Activated CD4-positive, alpha-beta T cell treated with anti-CD3 and anti-CD28 coated beads, Interleukin-2, amount 50 U/mL, for 16 hours (primary cell): ENCODE data around the gene ASAP2.

Experiments used
- DNase-seq: peaks from one replicate; pipeline ENCODE4 v3.0.0-alpha.2; 2020

The ASAP2 gene

DNA sequence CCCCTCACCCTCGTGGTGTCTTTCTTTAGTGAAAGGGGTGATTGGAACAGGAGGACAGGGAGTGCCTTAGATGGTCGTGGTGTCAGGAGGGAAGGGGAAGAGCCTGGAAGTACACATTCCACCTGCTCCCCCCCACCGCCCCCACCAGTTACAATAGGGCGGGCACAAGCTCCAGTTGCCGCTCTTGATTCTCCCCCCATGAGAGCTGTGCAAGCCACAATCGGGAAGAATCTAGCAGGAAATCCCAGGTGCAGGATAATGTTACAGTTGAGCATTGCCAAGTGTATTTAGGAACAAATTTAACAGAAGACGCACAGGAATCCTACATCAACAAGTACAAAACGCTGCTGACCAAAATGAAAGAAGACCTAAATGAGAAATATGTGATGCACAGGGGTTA is 73.6 kb downstream of the ASAP2 start:
- DNase-seq = no peak

DNA sequence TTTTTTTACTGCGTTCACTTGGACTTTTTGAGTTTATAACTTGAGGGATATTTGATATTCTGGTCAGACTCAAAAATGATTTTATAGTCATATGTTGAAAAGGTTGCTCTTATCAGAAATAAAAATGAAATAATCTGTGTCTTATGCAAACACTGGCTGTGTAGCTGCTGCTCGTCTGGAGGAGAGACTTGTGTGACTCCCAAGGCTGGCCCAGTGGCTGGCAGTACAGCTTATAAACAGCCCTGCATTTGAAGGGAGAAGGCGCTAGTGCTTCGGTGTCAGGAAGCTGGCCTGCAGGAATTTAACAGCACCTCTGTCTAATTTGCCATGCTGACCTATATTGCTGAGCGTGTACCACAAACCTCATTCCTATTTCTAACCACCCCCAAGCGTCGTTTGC is 74.5 kb downstream of the ASAP2 start:
- no peak for DNase-seq

DNA sequence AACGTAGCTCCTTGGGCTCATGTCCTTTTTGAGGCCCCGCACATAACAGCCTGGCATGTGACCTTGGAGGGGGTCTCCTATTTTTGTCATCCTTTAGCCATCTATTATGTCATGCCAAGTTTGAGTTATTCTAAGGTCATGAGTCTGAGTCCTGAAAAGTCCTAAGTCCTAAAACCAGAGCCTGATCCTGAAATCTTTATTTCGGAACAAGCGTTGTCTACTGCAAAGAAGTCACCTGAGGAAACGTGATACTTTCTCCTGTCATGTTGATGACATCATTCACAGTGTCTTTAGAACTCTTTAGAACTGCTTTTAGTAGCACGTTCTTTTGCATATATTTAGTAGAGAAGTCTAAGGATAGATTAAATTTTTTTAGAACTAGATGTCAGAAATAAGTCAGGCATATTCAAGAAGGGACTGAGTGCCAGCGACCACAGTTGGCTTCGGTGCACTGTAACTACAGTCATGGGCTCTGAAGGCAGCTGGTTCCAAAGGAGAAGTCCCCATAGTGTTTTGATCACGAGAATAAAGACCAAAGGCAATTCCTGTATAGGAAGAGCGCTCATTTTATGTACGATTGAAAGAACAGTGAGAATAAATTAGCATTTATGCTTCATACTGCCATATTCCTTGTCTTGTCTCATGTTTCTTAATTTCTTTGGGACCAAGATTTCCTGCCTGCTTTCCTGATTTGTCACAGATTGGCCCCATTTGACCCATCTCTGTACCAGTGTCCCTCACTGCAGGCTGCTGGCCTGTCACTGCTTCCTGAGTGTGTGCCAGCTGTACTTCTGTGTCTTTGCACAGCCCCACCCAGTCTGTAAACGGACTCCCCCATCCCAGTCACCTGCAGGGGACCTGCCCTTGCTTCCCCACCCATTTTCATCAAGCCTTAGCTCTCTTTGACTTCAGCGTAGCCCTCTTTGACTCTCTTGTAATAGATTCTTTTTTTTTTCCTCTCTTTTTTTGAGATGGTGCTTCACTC is 75.8 kb downstream of the ASAP2 start:
- DNase-seq = no peak

DNA sequence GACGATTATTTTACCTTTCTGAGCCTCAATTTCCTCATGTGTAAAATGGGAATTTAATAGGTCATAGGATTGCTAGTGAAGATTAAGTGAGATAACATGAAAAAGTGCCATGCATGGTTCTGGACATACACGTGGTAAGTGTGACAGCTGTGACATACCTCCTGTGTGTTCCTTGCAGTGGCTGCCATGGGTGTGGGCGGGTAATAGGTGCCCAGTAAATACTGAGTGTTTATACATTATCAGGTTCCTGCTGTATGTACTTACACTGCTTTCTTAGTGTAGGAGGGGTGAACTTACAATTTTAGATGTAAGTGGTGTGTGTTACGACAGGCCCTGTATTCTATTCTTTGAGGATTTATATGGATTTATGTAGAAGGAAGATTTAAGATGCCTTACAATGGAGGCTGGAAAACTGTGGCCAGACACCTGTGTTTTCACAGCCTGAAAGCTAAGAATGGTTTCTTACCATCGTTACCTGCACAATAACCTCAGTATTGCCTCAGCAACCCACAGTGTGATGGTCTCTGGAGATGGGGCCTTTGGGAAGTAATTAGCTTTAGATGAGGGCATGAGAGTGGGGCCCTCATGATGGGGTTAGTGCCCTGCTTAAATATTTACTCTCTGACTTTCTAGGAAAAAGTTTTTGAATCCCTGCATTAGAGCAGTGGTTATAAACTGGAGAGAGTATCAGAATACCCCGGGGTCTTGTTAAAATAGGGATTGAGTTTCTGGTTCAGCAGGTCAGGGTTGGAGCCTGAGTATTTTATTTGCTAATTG is 78.1 kb downstream of the ASAP2 start:
- no peak for DNase-seq

DNA sequence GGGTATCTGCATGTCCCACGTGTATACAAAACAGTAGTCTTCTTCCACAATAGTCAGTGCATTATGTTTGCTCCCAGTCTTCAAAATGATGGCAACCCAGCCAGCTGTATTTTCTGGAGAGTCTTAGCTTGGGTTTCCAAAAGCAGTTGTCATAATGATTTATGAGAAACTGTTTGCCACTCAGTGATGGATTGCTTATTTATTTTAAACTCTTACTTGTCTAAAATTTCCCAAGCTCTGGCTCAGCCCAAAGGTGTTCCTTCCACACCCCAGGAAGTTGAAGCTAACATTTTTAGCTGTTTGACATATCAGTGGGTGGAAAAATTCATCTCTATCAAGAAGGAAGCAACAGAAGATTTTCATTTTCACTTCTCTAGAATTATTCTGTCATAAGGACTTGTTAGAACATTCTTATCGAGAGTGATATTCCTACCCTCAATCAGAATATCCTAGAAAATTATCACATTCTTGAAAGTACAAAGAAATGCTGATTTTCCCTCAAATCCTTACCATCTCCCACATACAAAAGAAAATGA is 78.8 kb downstream of the ASAP2 start:
- no peak for DNase-seq

DNA sequence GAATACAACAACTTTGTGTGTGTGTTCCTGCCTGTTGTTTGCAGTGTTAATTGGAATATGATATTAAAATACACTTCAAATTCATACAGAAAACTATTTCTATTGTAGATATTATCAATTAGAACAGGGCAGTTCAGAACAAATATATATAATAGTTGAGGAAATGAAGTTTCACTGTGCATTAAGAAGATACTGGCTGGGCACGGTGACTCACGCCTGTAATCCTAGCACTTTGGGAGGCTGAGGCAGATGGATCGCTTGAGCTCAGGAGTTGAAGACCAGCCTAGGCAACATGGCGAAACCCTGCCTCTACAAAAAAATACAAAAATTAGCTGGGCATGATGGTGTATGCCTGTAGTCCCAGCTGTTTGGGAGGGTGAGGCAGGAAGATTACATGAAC is 79.3 kb downstream of the ASAP2 start:
- no peak for DNase-seq

DNA sequence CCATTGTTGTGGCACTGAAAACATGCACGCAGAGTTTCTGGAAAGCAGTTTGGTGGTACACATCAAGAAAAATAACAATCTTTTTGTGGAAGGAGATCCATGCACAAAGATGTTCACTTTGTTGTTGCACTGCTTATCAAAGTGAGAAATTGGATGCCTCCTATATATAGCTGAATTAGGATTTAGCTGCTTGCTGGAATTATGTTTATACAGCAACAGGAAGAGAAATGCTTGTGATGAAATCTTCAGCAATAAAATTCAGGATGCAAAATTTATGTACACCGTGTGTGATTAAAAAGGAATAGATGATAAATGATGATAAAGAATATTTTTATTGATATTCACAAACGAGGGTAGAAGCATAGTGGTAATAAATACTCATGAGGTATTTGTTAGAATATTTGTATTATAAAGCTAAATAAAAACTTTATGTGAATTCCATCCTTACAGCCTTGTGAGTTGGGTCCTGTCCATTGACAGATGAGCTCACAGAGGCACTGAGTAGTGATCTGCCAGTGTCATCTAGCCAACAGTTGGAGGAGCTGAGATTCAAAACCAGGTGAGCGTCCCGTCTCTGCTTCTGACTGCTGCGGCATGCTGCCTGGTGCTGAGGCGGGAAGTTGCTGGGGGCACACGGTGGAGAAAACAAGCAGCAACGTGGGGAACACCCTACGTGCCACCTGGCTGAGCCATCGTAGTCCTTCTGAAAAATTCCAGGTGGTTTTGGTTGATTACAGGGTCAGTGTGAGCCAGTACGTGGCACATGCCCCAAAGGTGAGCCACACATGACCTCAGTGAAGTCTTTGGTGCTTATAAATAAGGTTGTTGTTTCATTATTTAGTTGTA is 80.2 kb downstream of the ASAP2 start:
- no peak for DNase-seq

DNA sequence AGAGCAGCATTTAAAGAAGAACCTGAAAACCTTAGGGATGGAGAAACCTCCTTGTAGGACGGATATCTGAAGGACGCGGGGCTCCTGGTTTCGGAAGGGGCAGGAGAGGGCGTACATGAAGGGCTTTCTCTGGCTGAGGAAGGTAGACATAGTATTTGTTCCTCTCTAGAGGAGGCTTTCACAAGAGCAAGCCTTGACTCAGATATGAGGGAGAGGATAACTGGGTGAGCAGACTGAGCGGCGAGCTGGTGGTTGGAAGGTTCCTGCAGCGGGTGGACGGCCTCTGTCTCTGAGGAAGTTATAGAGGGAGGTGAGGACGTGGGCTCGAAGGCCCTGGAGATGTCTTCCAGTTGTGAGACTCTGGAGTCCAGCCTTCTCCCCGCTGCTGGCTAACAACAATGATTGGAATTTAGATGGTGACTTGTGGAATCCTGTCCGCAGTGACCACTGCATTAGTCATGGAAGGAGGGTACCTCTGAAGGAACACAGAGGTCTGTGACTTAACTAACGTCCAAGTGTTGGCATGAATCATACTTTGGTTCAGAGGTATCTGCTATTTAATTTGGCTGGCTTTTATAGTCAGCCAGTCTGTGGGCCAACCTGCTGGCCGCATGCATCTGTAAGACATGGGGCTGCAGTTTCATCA is 80.9 kb downstream of the ASAP2 start:
- DNase-seq = no peak

DNA sequence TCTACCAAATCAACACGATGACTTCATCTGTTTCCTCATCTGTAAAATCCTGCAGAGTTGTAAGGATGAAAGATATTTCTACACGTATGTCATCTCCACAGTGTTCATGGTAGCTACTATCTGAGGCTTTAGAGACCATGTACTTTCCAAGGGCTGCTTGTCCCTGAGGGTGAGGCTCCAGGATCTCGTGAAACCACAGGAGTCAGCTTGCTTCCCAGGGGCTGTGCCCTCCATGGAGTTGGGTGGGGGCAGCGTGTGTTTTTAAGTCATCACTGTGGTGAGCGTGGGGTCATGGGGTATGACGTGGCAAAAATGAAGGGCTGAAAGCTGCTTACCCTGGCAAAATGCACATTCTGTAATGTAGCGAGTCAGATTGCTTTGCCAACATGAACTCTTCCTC is 81.6 kb downstream of the ASAP2 start:
- no peak for DNase-seq

DNA sequence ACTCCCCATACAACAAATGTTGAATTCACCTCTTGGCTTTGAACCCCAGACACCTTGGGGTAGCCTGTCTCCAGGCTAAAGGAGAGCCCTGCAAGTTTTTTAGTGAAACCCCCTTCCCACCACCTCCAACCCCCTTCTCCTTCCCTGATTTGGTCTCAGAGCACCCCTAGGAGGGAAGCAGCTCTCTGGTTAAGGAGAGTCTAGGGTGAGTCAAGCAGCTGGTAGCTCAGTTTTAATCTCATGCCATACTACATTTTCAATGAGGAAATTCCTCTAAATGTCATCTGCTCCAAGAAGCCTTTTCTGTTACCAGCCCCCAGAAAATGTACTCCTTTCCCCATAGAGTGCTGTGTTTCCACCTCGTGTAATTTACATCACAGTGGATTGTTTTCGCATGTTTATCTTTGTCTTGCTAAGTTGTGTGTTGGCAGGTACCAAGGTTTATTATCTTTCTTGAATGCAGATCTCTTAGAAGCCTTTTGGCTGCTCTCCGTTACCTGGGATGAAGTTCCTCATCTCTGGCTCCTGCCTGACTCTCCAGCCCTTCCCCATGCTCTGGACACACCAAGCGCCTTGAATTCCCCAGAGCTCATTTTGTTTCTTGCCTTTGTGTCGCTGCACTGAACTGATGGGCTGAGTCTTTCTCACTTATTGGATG is 82.2 kb downstream of the ASAP2 start:
- DNase-seq = no peak

DNA sequence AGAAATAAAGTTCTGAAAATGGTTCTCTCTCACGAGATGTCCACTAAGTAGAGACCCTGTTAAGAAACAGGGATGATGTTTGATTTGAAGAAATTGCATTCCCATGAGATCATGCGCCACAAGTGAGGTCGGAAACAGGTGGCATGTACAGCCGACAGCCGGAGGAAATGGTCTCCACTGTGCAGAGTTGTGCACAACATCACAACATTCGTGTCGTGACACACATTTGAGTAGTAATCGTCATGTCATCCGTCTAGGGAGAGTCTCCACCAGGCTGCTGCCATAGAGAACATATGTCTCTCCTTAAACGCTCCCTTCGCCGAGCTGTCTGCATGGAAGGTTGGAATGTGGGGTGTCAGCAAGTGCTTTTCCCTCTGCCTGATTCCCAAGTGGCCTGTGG is 84.7 kb downstream of the ASAP2 start:
- DNase-seq = no peak

DNA sequence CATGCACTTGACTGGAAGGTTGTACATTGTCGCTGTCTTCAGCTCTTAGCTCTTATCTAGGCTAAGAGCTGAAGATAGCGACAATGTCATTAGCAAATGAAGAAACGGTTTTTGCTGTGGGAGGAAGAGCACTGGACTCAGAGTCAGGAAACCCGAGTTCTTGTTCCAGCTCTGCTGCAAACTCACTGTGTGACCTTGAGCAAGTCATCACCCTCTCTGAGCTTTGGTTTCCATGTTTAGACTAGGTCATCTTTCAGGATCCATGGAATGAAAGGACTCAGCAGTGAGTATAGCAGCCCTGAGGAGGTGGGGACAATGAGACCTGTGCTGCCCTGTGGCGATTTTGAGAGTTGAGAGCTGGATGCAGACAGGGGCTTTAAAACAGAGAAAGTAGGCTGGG is 85.3 kb downstream of the ASAP2 start:
- no peak for DNase-seq

DNA sequence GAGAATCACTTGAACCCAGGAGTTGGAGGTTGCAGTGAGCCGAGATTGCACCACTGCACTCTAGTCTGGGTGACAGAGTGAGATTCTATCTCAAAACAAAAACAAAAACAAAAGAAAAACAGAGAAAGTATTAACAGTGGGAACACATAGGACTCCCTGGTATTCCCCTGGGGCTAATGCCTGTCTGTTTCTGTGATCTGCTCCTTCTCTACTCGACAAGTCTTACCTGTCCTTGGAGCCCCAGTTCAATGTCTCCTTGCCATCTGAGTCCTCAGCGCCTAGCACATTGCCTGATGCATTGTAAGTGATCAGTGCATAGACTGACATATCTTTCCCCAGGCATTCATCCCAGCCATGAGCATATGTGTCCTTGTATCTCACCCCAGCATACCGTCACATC is 85.8 kb downstream of the ASAP2 start:
- DNase-seq = no peak

DNA sequence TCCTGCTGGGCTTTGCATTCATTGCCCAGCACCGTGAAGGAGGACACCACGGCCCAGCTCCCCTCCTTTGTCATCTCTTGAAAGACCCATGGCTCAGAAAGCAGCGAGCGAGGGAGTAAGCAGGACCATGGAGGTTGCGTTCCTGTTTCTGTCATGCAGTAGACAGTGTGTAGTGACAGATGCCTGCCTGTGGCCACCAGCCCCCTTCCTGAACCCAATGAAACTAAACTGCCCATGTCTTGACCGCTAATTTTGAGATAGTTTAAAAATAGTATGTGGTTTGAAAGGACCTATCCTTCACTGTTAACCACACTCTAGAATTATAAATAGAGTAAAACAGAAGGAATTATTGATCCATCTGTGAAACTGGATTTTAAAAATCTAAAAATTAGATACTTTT is 88.2 kb downstream of the ASAP2 start:
- DNase-seq = no peak

DNA sequence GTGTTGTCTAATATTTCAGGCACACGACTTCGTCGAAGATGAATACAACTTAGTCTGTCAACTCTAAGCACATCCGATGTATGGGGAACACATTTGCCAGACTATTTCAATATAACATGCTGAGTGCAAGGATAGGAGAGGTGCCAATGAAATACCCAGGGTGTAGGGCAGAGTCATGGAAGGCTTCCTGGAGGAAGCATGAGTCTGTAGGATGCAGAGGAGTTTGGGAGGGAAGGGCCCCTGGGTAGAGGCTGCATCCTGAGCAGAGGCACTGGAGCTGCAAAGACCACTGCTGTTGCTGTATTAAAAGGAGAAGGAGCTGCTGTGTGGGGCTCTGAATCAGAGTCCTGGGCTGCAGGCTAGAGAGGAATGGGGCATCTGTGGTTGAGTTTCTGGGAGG is 89.9 kb downstream of the ASAP2 start:
- DNase-seq = no peak

DNA sequence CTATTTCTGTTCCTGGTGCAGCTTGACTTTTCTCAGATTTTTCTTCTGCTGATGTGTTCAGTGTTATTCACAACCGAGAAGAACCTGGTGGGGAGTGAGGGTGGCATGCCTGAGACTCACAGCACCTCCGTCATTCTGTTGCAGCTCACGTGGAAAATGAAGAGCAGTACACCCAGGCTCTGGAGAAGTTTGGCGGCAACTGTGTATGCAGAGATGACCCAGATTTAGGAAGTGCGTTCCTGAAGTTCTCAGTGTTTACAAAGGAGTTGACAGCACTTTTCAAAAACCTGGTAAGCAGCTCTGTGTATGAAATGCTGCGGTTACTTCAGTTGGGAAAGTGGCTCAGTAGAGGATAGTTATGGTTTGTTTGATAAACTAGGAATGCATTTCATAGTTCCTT is 90.5 kb downstream of the ASAP2 start:
- DNase-seq = no peak

DNA sequence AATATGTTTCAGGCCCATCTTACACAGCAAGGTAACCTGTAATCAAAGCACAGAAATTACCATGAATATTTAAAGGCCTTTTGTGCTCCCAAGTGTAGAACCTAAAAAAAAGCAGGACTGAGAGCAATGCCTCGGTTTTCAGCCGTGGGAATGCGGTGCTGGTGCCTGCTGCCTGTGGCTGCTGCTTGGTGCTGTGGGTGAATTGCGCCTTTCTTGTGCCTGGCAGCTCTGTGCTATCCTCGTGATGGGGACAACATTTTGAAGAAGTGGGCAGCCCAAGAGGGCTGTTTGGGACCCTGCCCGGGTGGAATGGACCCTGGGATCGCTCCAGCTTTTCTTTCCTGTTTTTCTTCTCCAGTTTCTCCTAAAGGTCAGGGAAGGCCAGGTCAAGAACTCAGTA is 91.2 kb downstream of the ASAP2 start:
- DNase-seq = no peak

DNA sequence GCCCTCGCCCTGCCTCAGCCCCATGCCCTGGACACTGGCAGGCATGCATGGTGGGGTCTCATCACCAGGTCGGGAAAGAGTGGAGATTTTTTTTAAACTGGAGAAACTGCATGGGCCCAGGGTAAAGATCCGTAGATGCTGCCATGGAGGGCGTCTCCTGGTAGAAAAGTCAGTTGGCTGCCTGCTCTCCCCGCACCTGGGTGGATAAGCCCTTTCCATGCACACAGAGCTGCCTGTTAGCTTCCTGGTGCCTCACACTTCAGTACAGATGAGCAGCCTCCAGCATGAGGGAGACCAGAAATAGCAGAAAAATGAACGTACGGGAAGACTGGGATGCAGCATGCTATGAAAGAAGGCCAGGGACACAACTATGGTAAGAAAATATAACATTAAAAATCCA is 92.0 kb downstream of the ASAP2 start:
- DNase-seq = no peak

DNA sequence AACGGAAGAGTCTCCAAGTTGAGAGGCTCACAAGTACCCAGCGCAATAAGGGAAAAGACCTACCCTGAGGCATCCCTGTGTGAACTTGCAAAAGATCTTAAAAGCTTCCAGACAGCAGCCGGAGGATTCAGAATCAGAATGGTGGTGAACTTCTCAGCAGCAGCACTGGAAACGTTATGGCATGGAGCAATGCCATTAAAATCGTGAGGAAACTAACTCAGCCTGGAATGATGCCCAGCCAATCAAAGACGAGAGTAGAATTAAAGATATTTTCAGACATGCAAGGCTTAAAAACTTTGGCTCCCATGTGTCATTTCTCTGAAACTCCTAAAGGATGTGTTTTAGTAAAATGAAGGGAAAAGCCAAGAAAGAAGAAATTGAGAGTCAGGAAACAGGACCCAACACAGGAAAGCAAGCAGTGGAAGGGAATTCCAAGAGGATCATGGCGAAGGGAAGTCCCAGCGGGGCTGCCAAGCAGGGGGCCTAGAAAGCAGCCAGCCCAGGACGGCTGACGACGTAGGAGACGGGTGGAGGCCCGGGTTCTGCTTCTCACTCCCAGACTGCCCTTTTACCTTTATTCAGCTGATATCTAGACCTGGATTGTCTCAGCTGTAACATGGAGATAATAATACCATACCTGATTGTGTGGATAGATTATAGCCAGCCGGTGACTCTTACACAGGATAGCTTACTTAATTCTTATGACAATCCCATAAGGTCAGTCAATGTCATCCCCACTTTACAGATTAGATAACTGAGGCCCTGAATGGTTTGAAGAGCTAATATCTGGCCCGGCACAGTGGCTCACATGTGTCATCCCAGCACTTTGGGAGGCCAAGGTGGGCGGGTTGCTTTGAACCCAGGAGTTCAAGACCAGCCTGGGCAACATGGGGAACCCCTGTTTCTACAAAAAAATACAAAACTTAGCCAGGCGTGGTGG is 92.8 kb downstream of the ASAP2 start:
- no peak for DNase-seq

DNA sequence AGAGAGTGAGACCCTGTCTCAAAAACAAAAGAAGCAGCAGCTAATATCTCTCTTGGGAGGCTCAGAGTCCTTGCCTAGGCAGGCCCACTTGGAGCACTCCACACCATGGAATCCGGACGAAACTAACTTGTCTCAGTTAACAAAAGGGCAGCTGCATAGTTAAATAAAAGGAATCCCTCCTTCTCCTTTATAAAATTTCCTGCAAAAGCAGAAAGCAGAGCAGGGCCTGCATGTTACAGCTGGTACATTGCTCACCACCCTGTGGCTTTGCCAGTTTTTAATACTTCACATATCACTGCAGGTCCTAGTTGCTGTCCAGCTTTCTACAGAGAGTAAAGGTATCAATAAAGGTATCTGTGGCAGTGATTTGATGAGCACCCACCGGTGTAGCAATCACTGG is 93.6 kb downstream of the ASAP2 start:
- DNase-seq = no peak
